Measurements from ENCODE around the gene PPP1R9A. TPM values are rescaled to one million over a fixed set of nuclear protein-coding genes. Genes with fewer than 3 reads are reported as not detected.

The PPP1R9A gene
- total RNA-seq, 1 donor from 2014 or later, result 1.5 TPM

DNA sequence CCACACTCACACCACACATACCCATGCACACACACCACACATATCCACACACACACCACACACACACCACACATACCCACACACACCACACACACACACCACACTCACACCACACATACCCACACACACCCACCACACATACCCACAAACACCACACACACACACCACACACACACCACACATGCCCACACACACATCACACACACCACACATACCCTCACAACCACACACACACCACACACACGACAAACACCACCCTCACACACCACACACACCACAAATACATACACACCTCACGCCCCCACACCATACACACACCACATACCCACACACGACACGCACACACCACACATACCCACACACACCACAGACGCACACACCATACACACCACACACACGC, 297.2 kb downstream of the PPP1R9A start:
- DNase-seq (ENCODE audit: extremely low spot score in 2 of 2), result no peak
- intact Hi-C loops (cut with DNase I), result no loop called here
- TF ChIP-seq, protein P1, sequence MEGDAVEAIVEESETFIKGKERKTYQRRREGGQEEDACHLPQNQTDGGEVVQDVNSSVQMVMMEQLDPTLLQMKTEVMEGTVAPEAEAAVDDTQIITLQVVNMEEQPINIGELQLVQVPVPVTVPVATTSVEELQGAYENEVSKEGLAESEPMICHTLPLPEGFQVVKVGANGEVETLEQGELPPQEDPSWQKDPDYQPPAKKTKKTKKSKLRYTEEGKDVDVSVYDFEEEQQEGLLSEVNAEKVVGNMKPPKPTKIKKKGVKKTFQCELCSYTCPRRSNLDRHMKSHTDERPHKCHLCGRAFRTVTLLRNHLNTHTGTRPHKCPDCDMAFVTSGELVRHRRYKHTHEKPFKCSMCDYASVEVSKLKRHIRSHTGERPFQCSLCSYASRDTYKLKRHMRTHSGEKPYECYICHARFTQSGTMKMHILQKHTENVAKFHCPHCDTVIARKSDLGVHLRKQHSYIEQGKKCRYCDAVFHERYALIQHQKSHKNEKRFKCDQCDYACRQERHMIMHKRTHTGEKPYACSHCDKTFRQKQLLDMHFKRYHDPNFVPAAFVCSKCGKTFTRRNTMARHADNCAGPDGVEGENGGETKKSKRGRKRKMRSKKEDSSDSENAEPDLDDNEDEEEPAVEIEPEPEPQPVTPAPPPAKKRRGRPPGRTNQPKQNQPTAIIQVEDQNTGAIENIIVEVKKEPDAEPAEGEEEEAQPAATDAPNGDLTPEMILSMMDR (IDR thresholded peaks at IDR 0.05), result no peak
- TF ChIP-seq POLR2A (IDR thresholded peaks at IDR 0.05) (no peak), POLR2AphosphoS5 (IDR thresholded peaks at IDR 0.05; ENCODE audit: insufficient read depth in 1 of 2, low read depth in 1 of 2) (no peak)
- no peak overlapping the region for H3K4me3 ChIP-seq
- H3K4me1 ChIP-seq, result no peaks in the 10 kb centered on the region
- no peaks in the 10 kb centered on the region for H3K27me3 ChIP-seq
- H3K27ac ChIP-seq, result no peak overlapping the region
- no peaks in the 10 kb centered on the region for H3K9me3 ChIP-seq
- H3K36me3 ChIP-seq, result no peaks in the 10 kb centered on the region

DNA sequence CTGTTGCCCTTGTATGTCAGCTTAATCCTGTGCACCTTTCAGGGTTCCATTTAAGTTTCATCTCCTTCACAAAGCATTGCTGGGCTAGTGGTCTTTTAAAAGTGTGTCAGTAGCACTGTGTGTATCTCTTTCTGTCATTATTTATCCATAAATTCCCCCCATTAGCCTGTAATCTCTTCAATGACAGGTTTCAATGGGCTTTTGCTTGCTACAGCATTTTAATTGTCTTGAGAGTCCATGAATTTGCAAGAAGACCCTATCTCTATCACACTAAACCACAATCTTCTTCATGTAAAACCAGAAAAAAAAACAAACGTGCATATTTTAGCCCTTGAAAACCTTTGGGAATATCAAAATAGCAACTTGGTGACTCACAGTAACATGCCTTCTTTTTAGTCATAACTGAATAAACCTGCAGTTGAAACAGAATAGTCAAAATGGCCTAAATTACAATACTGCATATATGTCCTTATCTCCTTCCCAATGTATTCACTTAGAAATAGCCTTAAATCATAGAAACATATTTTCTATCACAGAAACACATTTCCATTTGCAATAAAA, 298.4 kb downstream of the PPP1R9A start:
- no peak for DNase-seq (ENCODE audit: extremely low spot score in 2 of 2)

DNA sequence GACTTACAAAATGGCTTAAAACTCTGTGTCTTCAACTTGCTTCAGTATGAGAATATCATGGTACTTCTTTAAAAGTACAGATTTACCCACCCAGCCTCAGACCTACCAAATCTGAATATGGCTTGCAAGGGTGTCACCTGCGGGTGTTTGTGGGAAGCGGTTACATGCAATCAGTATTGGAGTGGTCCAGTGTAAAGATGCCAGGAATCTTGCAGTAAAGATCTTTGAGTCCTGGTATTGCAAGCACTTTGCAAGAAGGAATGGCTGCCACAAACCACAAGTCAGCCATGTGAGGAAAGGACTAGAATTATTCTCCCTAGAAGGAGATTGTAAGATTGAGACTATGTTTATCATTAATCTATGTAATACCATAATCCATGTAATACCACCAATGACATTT, 301.9 kb downstream of the PPP1R9A start:
- H3K4me3 ChIP-seq, result no peak overlapping the region
- H3K27me3 ChIP-seq, result no peaks in the 10 kb centered on the region
- H3K4me1 ChIP-seq, result no peaks in the 10 kb centered on the region
- DNase-seq (ENCODE audit: extremely low spot score in 2 of 2), result no peak
- intact Hi-C loops (cut with DNase I), result no loop called here
- H3K36me3 ChIP-seq, result no peaks in the 10 kb centered on the region
- H3K9me3 ChIP-seq, result no peaks in the 10 kb centered on the region
- TF ChIP-seq POLR2AphosphoS5 (IDR thresholded peaks at IDR 0.05; ENCODE audit: insufficient read depth in 1 of 2, low read depth in 1 of 2) (no peak), POLR2A (IDR thresholded peaks at IDR 0.05) (no peak)
- TF ChIP-seq, protein P1 (IDR thresholded peaks at IDR 0.05), result no peak
- no peak overlapping the region for H3K27ac ChIP-seq

More for the DNA sequence above, 298.4 kb downstream of the PPP1R9A start:
- no peak overlapping the region for H3K4me3 ChIP-seq
- TF ChIP-seq, protein P1 (IDR thresholded peaks at IDR 0.05), result no peak
- TF ChIP-seq POLR2AphosphoS5 (IDR thresholded peaks at IDR 0.05; ENCODE audit: insufficient read depth in 1 of 2, low read depth in 1 of 2) (no peak), POLR2A (IDR thresholded peaks at IDR 0.05) (no peak)
- no peaks in the 10 kb centered on the region for H3K4me1 ChIP-seq
- no peaks in the 10 kb centered on the region for H3K9me3 ChIP-seq
- H3K27ac ChIP-seq, result no peak overlapping the region
- no peaks in the 10 kb centered on the region for H3K36me3 ChIP-seq
- intact Hi-C loops (cut with DNase I), result no loop called here
- no peaks in the 10 kb centered on the region for H3K27me3 ChIP-seq

DNA sequence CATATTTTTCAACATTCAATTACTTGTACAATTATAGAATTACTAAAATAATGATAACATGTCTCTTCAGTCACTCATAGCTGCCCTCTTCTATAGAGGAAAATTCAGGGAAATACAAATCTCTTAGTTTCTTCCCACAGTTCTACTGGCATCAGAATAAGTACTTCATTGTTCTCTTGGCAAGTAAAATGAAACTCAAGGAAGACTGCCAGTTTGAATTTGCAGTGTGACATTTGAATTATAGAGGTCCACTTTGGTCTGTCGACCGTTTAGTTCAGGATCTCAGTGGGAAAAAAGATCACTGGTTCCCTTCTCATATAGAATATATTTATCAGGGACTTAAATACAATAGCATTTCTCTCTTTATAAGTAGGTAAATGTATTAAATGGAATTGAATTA, 302.4 kb downstream of the PPP1R9A start:
- no peak for DNase-seq (ENCODE audit: extremely low spot score in 2 of 2)
- H3K27ac ChIP-seq, result no peak overlapping the region
- no peaks in the 10 kb centered on the region for H3K9me3 ChIP-seq
- no peaks in the 10 kb centered on the region for H3K36me3 ChIP-seq
- no peaks in the 10 kb centered on the region for H3K27me3 ChIP-seq
- TF ChIP-seq POLR2AphosphoS5 (IDR thresholded peaks at IDR 0.05; ENCODE audit: insufficient read depth in 1 of 2, low read depth in 1 of 2) (no peak), POLR2A (IDR thresholded peaks at IDR 0.05) (no peak)
- TF ChIP-seq, protein P1 (IDR thresholded peaks at IDR 0.05), result no peak
- intact Hi-C loops (cut with DNase I), result no loop called here
- H3K4me1 ChIP-seq, result no peaks in the 10 kb centered on the region
- no peak overlapping the region for H3K4me3 ChIP-seq

DNA sequence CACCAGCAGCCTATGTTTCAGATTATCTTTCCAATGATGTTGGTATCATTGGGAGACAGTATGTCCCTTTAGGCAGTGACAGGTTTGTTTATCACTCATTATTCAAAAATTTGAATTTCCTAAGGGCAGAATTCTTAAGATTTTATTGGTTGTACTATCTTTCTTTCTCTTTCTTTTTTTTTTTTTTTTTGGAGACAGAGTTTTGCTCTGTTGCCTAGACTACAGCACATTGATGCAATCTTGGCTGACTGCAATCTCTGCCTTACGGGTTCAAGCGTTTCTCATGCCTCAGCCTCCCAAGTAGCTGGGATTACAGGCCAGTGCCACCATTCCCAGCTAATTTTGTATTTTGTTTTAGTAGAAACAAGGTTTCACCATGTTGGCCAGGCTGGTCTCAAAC, 305.8 kb downstream of the PPP1R9A start:
- Histone ChIP-seq H3K27ac (no peak overlapping the region), H3K9me3 (no peaks in the 10 kb centered on the region), H3K4me1 (no peaks in the 10 kb centered on the region), H3K4me3 (no peak overlapping the region), H3K36me3 (no peaks in the 10 kb centered on the region), H3K27me3 (no peaks in the 10 kb centered on the region)
- intact Hi-C loops (cut with DNase I), result no loop called here
- DNase-seq (ENCODE audit: extremely low spot score in 2 of 2), result no peak
- TF ChIP-seq, protein P1 (IDR thresholded peaks at IDR 0.05), result no peak
- TF ChIP-seq POLR2AphosphoS5 (IDR thresholded peaks at IDR 0.05; ENCODE audit: insufficient read depth in 1 of 2, low read depth in 1 of 2) (no peak), POLR2A (IDR thresholded peaks at IDR 0.05) (no peak)
